HepG2 (cell line): ENCODE measurements around the gene SLC28A1. TPM values are rescaled to one million over a fixed set of nuclear protein-coding genes. Genes with fewer than 3 reads are reported as not detected.

Experiments
- ATAC-seq: fragments of 200-7000 bp; cut with Tn5 transposase; 3 replicates; pipeline ENCODE4 v1.9.1; 2020; ENCODE audit warnings: mild to moderate bottlenecking, moderate library complexity
- BruUV-seq: library from RNA; stranded (reverse); fragments of 400-500 nt; replicated peaks from 2 replicates; lab custom pipeline; 2021; lab: Mats Ljungman, UMichigan
- CTCF ChIA-PET: fragments of 300-600 bp; formaldehyde crosslinking; extraction: SDS; loops from one replicate; lab custom pipeline; 2021; ENCODE audit warnings: low total read pairs, inconsistent platforms, low intra/inter-chr PET ratio; lab: Yijun Ruan, JAX
- POLR2A ChIA-PET: fragments of 350-600 bp; sonication (Branson Sonifier 250); formaldehyde crosslinking; loops from one replicate; lab custom pipeline; 2020; ENCODE audit warnings: antibody characterized with exemption, inconsistent platforms; lab: Yijun Ruan, JAX
- DNase-seq: peaks from one replicate; pipeline ENCODE4 v3.0.0-alpha.2; 2015; ENCODE audit warnings: low spot score
- FAIRE-seq: peaks from 3 replicates; lab custom pipeline; 2011; peaks lifted over from hg19 to GRCh38; lab: Jason Lieb, UNC
- H2AFZ ChIP-seq: one replicate; pipeline ENCODE4 v1.6.1; 2011; ENCODE audit warnings: low read length, inconsistent platforms
- H3K27ac ChIP-seq: fragments of 300-600 bp; 3 replicates; pipeline ENCODE4 v1.8.0; 2011; ENCODE audit warnings: mixed run types, mild to moderate bottlenecking, mixed read lengths, low read length, inconsistent platforms; ENCODE audit not compliant: insufficient read depth; ENCODE audit errors: extremely low read length
- H3K27me3 ChIP-seq, 2 experiments: fragments of 200-600 bp in 1 of 2; 2 replicates in 1 of 2; 3 replicates in 1 of 2; pipeline versions ENCODE4 v1.6.0 to v1.8.0; 2011; ENCODE audit warnings: low read length in 2 of 2, mild to moderate bottlenecking in 2 of 2, moderate library complexity in 2 of 2, inconsistent platforms in 1 of 2; ENCODE audit not compliant: insufficient read depth in 2 of 2, control insufficient read depth in 1 of 2
- H3K36me3 ChIP-seq, 2 experiments: fragments of 200-600 bp in 1 of 2; replicated peaks in 1 of 2; 2 replicates in 1 of 2; 3 replicates in 1 of 2; pipeline versions ENCODE4 v1.5.1 to v1.8.0; 2011; ENCODE audit warnings: low read length in 2 of 2, inconsistent platforms in 1 of 2; ENCODE audit not compliant: insufficient read depth in 2 of 2, control insufficient read depth in 1 of 2
- H3K4me1 ChIP-seq: 2 replicates; pipeline ENCODE4 v1.5.1; 2012; ENCODE audit warnings: low read length, inconsistent platforms; ENCODE audit not compliant: insufficient read depth
- H3K4me2 ChIP-seq: 2 replicates; pipeline ENCODE4 v1.6.0; 2011; ENCODE audit warnings: low read depth, low read length, inconsistent platforms
- H3K4me3 ChIP-seq, 3 experiments: fragments of 200-600 bp in 1 of 3; sonication (generic), shearing (Covaris generic) in 1 of 3; replicated peaks in 1 of 3; 2 replicates each; pipeline ENCODE4 v1.5.1; 2011 to 2016; ENCODE audit warnings: low read length in 3 of 3, inconsistent platforms in 2 of 3, low read depth in 2 of 3, mild to moderate bottlenecking in 2 of 3, control low read depth in 1 of 3, mixed read lengths in 1 of 3; ENCODE audit not compliant: insufficient read depth in 1 of 3
- H3K79me2 ChIP-seq: one replicate; pipeline ENCODE4 v1.6.1; 2011; ENCODE audit warnings: low read length, inconsistent platforms; ENCODE audit not compliant: insufficient read depth
- H3K9ac ChIP-seq: 2 replicates; pipeline ENCODE4 v1.6.0; 2011; ENCODE audit warnings: mild to moderate bottlenecking, low read depth, low read length, inconsistent platforms; ENCODE audit not compliant: insufficient read depth
- H3K9me3 ChIP-seq: 2 replicates; pipeline ENCODE4 v1.5.1; 2012; ENCODE audit warnings: mild to moderate bottlenecking, low read length
- H4K20me1 ChIP-seq: 2 replicates; pipeline ENCODE4 v1.6.0; 2011; ENCODE audit warnings: inconsistent platforms, mild to moderate bottlenecking, low read length, moderate library complexity; ENCODE audit not compliant: insufficient read depth
- ATF3 ChIP-seq: sonication (generic); formaldehyde crosslinking; IDR thresholded peaks from 2 replicates; pipeline ENCODE4 v1.4.0; 2020; ENCODE audit warnings: missing genetic modification reagents
- MLXIP ChIP-seq: sonication (generic); formaldehyde crosslinking; IDR thresholded peaks from 2 replicates; pipeline ENCODE4 v1.9.0; 2021; ENCODE audit warnings: missing genetic modification reagents, borderline replicate concordance
- NFE2L2 ChIP-seq: fragments of 150-350 bp; IDR thresholded peaks from 2 replicates; pipeline ENCODE4 v1.6.1; 2014; ENCODE audit warnings: low read length
- TBL1XR1 ChIP-seq: fragments of 150-350 bp; IDR thresholded peaks from 2 replicates; pipeline ENCODE4 v1.6.1; 2014; ENCODE audit warnings: borderline replicate concordance, low read length; ENCODE audit not compliant: partially characterized antibody
- TFE3 ChIP-seq: IDR thresholded peaks from 2 replicates; pipeline ENCODE4 v1.6.1; 2016
- THAP9 ChIP-seq: sonication (generic); formaldehyde crosslinking; IDR thresholded peaks from 2 replicates; pipeline ENCODE4; 2020; ENCODE audit warnings: missing genetic modification reagents, mild to moderate bottlenecking, borderline replicate concordance
- THYN1 ChIP-seq: sonication (generic); formaldehyde crosslinking; IDR thresholded peaks from 2 replicates; pipeline ENCODE4 v1.8.1; 2023; ENCODE audit warnings: low read depth, mild to moderate bottlenecking, moderate library complexity, missing genetic modification reagents, borderline replicate concordance
- ZC3H13 ChIP-seq: sonication (generic); formaldehyde crosslinking; IDR thresholded peaks from 2 replicates; pipeline ENCODE4 v1.8.1; 2023; ENCODE audit warnings: mild to moderate bottlenecking, missing genetic modification reagents, moderate library complexity
- ZNF143 ChIP-seq: sonication (generic); formaldehyde crosslinking; IDR thresholded peaks from 2 replicates; pipeline ENCODE4 v1.4.0; 2020; ENCODE audit warnings: missing genetic modification reagents
- ZNF350 ChIP-seq: sonication (generic); formaldehyde crosslinking; IDR thresholded peaks from 2 replicates; pipeline ENCODE4 v1.4.0; 2020; ENCODE audit warnings: mild to moderate bottlenecking, low read depth, missing genetic modification reagents, borderline replicate concordance
- ZNF710 ChIP-seq: sonication (generic); formaldehyde crosslinking; IDR thresholded peaks from 2 replicates; pipeline ENCODE4 v1.5.0; 2020; ENCODE audit warnings: mild to moderate bottlenecking, missing genetic modification reagents, borderline replicate concordance
- WGBS: methylation state at CpG from one replicate; pipeline ENCODE4 v1.1.6; 2017; ENCODE audit warnings: low lambda C conversion rate; 5-methylcytosine and 5-hydroxymethylcytosine counted together
- in situ Hi-C: cut with HindIII; loops from 2 replicates; pipeline ENCODE4 v1.10.0; 2017; ENCODE audit warnings: low pct_unique_long_range_greater_than_20kb; ENCODE audit not compliant: extremely low pct_ligation_motif_present
- intact Hi-C: fragments of 100-400 bp; cut with micrococcal nuclease; formaldehyde crosslinking; loops from one replicate; pipeline ENCODE4 v1.10.0; 2022; ENCODE audit not compliant: unreplicated experiment
- polyA plus RNA-seq, 8 experiments: library from polyadenylated mRNA; depleted of rRNA in 3 of 8; stranded (reverse) in 7 of 8; unstranded in 1 of 8; fragments of >200 nt; fragmentation: Illumina TruSeq in 4 of 8; extraction: Trizol in 4 of 8; gene quantifications; 2 replicates each; pipeline versions ENCODE4 v1.2.1 to v1.2.3, GENCODE V29; 2011 to 2016; ENCODE audit warnings: low read depth in 4 of 8, missing spikeins in 1 of 8, mixed read lengths in 1 of 8; ENCODE audit not compliant: insufficient read depth in 1 of 8
- total RNA-seq, 5 experiments: library from RNA; depleted of rRNA; stranded (reverse); fragments of >200 nt; fragmentation: Illumina TruSeq; extraction: Trizol; gene quantifications; 2 replicates each; pipeline ENCODE4 v1.2.3, GENCODE V29; 2016; ENCODE audit warnings: low read depth in 1 of 5

The SLC28A1 gene
- total and polyA plus RNA-seq, 2 of the 13 experiments (the other 11 are each of a cell fraction or from before 2014, with no cell fraction given) = 0.31 to 5.8 TPM

GRCh38 chr15:84889313-84889990 is 5.0 kb downstream of the SLC28A1 start:
- CTCF ChIA-PET = no interaction called here
- H3K4me2 ChIP-seq = no peak overlapping the region
- POLR2A ChIA-PET = no interaction called here
- no peak overlapping the region for H3K9ac ChIP-seq
- no peak overlapping the region for H3K27ac ChIP-seq
- no peaks in the 10 kb centered on the region for H3K36me3 ChIP-seq
- WGBS = 92% methylated on average over 6 of the region's 8 CpGs
- BruUV-seq = no TSS peak
- H3K9me3 ChIP-seq = no peaks in the 10 kb centered on the region
- in situ Hi-C loops = no loop called here
- no peak for FAIRE-seq
- no peaks in the 10 kb centered on the region; a peak in 2 of 5 replicates for H3K27me3 ChIP-seq
- DNase-seq = no peak
- no peak overlapping the region for H3K4me3 ChIP-seq
- intact Hi-C loops = no loop called here
- no peaks in the 10 kb centered on the region for H3K79me2 ChIP-seq
- no peaks in the 10 kb centered on the region for H4K20me1 ChIP-seq
- no peak overlapping the region for H2AFZ ChIP-seq
- no peak for ATAC-seq
- H3K4me1 ChIP-seq = peaks cover 40% of the 10 kb centered on the region
- TF ChIP-seq THAP9 (no peak), NFE2L2 (no peak), ZNF710 (CRISPR knock-in tag) (no peak), TFE3 (no peak), ZNF143 (CRISPR knock-in tag) (no peak), ATF3 (CRISPR knock-in tag) (no peak), THYN1 (no peak), ZNF350 (CRISPR knock-in tag) (no peak), TBL1XR1 (no peak), ZC3H13 (CRISPR knock-in tag) (no peak), MLXIP (no peak)
